ENCODE measurements around the gene EVA1B. TPM values are rescaled to one million over a fixed set of nuclear protein-coding genes. Genes with fewer than 3 reads are reported as not detected.

EVA1B gene
- total RNA-seq, 1 donor from 2014 or later: 251 TPM

DNA sequence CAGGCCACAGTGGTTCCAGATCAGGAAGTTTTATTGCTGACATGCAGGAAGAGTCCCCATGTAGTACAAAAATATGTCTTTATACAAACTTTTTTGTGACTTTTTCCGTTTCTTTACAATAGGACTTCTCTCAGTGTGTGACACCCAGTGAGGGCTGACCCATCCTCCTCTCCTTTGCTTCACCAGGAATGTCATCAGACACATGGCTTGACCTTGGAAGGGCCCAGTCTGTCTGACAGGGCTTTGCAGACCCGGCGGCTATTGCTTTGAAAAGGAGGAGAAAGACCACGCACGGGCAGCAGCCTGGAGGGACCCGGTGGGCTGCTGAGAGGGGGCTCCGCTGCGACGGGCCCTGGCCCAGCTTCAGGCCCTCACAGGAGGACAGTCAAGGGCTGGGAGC lies 16.2 kb upstream of the EVA1B start:
- peaks cover 31 to 43% of the 10 kb centered on the region in 2 donors for H3K36me3 ChIP-seq
- no peak overlapping the region for H3K27ac ChIP-seq
- no peaks in the 10 kb centered on the region for H3K27me3 ChIP-seq
- intact Hi-C loops (cut with DNase I): no loop called here
- TF ChIP-seq, protein P1, sequence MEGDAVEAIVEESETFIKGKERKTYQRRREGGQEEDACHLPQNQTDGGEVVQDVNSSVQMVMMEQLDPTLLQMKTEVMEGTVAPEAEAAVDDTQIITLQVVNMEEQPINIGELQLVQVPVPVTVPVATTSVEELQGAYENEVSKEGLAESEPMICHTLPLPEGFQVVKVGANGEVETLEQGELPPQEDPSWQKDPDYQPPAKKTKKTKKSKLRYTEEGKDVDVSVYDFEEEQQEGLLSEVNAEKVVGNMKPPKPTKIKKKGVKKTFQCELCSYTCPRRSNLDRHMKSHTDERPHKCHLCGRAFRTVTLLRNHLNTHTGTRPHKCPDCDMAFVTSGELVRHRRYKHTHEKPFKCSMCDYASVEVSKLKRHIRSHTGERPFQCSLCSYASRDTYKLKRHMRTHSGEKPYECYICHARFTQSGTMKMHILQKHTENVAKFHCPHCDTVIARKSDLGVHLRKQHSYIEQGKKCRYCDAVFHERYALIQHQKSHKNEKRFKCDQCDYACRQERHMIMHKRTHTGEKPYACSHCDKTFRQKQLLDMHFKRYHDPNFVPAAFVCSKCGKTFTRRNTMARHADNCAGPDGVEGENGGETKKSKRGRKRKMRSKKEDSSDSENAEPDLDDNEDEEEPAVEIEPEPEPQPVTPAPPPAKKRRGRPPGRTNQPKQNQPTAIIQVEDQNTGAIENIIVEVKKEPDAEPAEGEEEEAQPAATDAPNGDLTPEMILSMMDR (IDR thresholded peaks at IDR 0.05): no peak
- H3K4me3 ChIP-seq: no peak overlapping the region
- DNase-seq (ENCODE audit: low spot score in 2 of 2): no peak
- H3K9me3 ChIP-seq: no peaks in the 10 kb centered on the region
- H3K4me1 ChIP-seq: peaks cover 4 to 12% of the 10 kb centered on the region in 2 donors

DNA sequence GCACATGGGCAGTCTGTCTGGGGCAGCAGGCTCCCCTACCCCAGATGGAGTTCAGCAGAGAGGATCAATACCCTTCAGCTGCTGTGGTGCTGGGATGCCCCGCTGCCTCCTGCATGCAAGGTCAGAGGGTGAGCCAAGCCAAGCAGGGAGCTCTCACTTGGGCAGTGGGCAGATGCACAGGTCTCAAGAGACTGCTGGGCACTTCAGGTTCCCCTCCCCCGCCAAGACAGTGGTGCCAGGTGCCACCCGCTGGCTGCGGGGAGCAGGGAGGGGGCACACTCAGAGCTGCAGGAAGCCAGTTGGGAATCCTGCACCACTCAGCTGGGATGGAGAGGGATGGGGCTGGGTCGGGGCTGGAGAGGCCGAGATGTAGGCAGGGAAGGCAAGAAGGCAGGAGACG lies 15.8 kb upstream of the EVA1B start:
- no peak overlapping the region for H3K27ac ChIP-seq
- no peaks in the 10 kb centered on the region for H3K9me3 ChIP-seq
- no peak overlapping the region for H3K4me3 ChIP-seq
- TF ChIP-seq, protein P1 (IDR thresholded peaks at IDR 0.05): no peak
- H3K36me3 ChIP-seq: peaks cover 27 to 42% of the 10 kb centered on the region in 2 donors
- no peaks in the 10 kb centered on the region for H3K27me3 ChIP-seq
- intact Hi-C loops (cut with DNase I): no loop called here
- DNase-seq (ENCODE audit: low spot score in 2 of 2): no peak
- peaks cover 4 to 12% of the 10 kb centered on the region in 2 donors for H3K4me1 ChIP-seq

DNA sequence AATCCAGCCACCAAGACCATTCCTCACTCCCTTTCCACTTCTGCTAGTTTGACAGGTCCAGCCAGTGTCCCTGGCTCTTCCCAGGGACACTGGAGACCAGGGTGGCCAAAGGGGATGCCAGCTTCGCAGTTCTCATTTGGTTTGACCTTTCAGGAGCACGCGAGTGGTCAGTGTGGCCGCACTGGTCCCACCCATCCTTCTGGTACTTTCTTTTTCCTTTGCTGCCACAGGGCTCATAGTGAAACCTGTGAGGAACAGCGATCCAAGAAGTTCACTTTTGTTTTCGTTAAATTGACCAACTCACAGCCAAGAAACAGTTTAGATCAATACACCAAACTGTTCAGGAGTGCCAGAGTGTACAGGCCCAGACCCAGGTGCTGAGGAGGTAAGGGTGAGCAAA lies 14.4 kb upstream of the EVA1B start:
- peaks cover 17 to 31% of the 10 kb centered on the region in 2 donors for H3K36me3 ChIP-seq
- TF ChIP-seq, protein P1 (IDR thresholded peaks at IDR 0.05): no peak
- no peak for DNase-seq (ENCODE audit: low spot score in 2 of 2)
- H3K27ac ChIP-seq: no peak overlapping the region
- no peak overlapping the region for H3K4me3 ChIP-seq
- H3K4me1 ChIP-seq: peaks cover 0 to 3% of the 10 kb centered on the region in 2 donors
- H3K27me3 ChIP-seq: no peaks in the 10 kb centered on the region
- no peaks in the 10 kb centered on the region for H3K9me3 ChIP-seq
- intact Hi-C loops (cut with DNase I): no loop called here

DNA sequence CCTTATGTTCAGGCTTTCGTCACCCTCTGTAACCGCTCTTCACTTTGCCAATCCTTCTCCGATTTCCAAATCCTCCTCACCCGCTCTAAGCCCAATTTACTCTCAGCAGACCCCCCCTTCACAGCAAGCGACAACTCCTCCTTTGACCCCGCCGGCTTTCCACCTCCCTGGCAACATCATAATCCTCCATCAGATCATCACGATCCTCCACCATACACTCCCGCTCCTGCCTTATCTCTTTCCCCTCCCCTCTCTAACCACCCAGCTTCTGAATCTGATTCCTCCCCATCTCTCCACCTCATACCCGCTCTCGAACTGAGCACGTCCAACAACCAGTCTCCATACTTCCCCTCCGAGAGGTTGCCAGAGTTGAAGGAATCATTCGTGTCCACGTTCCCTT lies 7.5 kb upstream of the EVA1B start:
- H3K9me3 ChIP-seq: no peaks in the 10 kb centered on the region
- no peaks in the 10 kb centered on the region for H3K36me3 ChIP-seq
- TF ChIP-seq, protein P1 (IDR thresholded peaks at IDR 0.05): no peak
- no peak overlapping the region for H3K27ac ChIP-seq
- no peak for DNase-seq (ENCODE audit: low spot score in 2 of 2)
- no peaks in the 10 kb centered on the region for H3K4me1 ChIP-seq
- no peak overlapping the region for H3K4me3 ChIP-seq
- intact Hi-C loops (cut with DNase I): no loop called here
- H3K27me3 ChIP-seq: no peaks in the 10 kb centered on the region

DNA sequence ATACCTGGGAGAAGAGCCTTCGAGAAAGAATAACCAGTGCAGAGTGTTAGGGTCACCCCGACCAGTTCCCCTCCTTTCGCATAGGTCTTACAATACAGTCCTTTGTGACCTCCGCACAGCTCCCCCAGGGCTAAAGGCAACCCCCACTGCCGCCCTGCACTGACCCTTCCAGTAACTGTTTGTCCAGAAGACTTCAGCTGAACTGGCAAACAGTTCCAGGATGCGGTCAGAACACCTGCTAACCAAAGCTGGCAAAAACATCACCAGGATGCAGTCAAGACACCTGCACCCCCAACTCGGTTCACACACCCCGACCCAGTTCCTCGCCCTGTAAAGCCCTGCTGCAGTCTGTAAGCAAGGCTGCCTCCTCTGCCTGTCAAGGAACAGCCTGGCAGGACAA lies 6.4 kb upstream of the EVA1B start:
- TF ChIP-seq, protein P1 (IDR thresholded peaks at IDR 0.05): no peak
- intact Hi-C loops (cut with DNase I): no loop called here
- DNase-seq (ENCODE audit: low spot score in 2 of 2): no peak
- Histone ChIP-seq H3K27ac (no peak overlapping the region), H3K4me3 (no peak overlapping the region), H3K36me3 (no peaks in the 10 kb centered on the region), H3K27me3 (no peaks in the 10 kb centered on the region), H3K4me1 (no peaks in the 10 kb centered on the region), H3K9me3 (no peaks in the 10 kb centered on the region)

DNA sequence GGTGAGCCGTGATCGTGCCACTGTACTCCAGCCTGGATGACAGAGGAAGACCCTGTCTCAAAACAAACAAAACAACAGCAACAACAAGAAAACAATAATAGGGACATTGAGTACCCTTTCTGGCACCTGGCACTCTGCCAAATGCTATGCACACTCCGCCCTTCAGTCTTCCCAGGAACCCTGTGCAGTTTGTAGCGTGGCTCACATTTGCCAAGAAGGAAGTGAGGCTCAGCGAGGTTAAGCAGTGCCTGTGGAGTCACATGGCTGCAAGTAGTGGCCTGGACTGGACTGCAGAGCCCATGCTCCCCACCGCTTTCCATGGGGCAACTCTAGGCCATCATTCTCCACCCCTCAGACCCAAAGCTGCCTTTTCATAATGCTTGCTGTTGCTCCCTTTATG lies 5.3 kb upstream of the EVA1B start:
- no peak overlapping the region for H3K27ac ChIP-seq
- no peaks in the 10 kb centered on the region for H3K36me3 ChIP-seq
- H3K4me1 ChIP-seq: peaks cover 6 to 7% of the 10 kb centered on the region in 2 donors
- H3K4me3 ChIP-seq: no peak overlapping the region
- TF ChIP-seq, protein P1 (IDR thresholded peaks at IDR 0.05): no peak
- H3K9me3 ChIP-seq: no peaks in the 10 kb centered on the region
- intact Hi-C loops (cut with DNase I): no loop called here
- DNase-seq (ENCODE audit: low spot score in 2 of 2): no peak
- H3K27me3 ChIP-seq: no peaks in the 10 kb centered on the region

Data from ascending aorta (tissue), 2 donors.